ENCODE measurements around the gene DDX47.
"Not testable (repeated sequence)": the region's sequence is repeated elsewhere in the genome, so short reads cannot be mapped to it uniquely, and the experiment has no call there.

Gene DDX47

GRCh38 chr12:12797794-12798152 lies 15.4 kb upstream of the DDX47 start:
- no peak for DNase-seq

GRCh38 chr12:12798480-12798879 lies 14.7 kb upstream of the DDX47 start:
- DNase-seq = no peak

- no peak for DNase-seq
Observed at GRCh38 chr12:12799163-12799920, 13.8 kb upstream of the DDX47 start.

- DNase-seq = no peak
Observed at GRCh38 chr12:12800406-12801180, 12.6 kb upstream of the DDX47 start.

- DNase-seq = not testable (repeated sequence)
Observed at GRCh38 chr12:12801656-12802055, 11.5 kb upstream of the DDX47 start.

- peak; percentile 20 for DNase-seq
Observed at GRCh38 chr12:12803186-12803585, 10.0 kb upstream of the DDX47 start.

GRCh38 chr12:12804011-12804410 lies 9.1 kb upstream of the DDX47 start:
- DNase-seq = no peak

GRCh38 chr12:12804432-12804886 lies 8.7 kb upstream of the DDX47 start:
- DNase-seq = no peak

GRCh38 chr12:12806784-12807516 lies 6.2 kb upstream of the DDX47 start:
- no peak for DNase-seq

- not testable (repeated sequence) for DNase-seq
Observed at GRCh38 chr12:12807517-12807903, 5.6 kb upstream of the DDX47 start.

GRCh38 chr12:12807970-12808702 lies 5.0 kb upstream of the DDX47 start:
- peak; percentile 80 for DNase-seq

GRCh38 chr12:12810553-12811021 lies 2.6 kb upstream of the DDX47 start:
- no peak for DNase-seq

GRCh38 chr12:12811343-12811742 lies 1.8 kb upstream of the DDX47 start:
- no peak for DNase-seq

GRCh38 chr12:12812174-12812573 lies 972 bp upstream of the DDX47 start:
- DNase-seq = no peak

GRCh38 chr12:12812618-12813119 lies 477 bp upstream of the DDX47 start:
- DNase-seq = no peak

- DNase-seq = no peak
Observed at GRCh38 chr12:12817616-12818015, 4.5 kb downstream of the DDX47 start.

GRCh38 chr12:12818701-12819100 lies 5.6 kb downstream of the DDX47 start:
- DNase-seq = no peak

GRCh38 chr12:12819221-12819620 lies 6.1 kb downstream of the DDX47 start:
- no peak for DNase-seq

- DNase-seq = no peak
Observed at GRCh38 chr12:12819752-12820311, 6.7 kb downstream of the DDX47 start.

GRCh38 chr12:12820376-12820775 lies 7.2 kb downstream of the DDX47 start:
- DNase-seq = not testable (repeated sequence)

GRCh38 chr12:12821975-12822374 lies 8.8 kb downstream of the DDX47 start:
- DNase-seq = no peak

- DNase-seq = no peak
Observed at GRCh38 chr12:12822886-12823285, 9.7 kb downstream of the DDX47 start.

Data from CD4-positive, alpha-beta T cell treated with Interferon gamma for 1 hour (primary cell).